PFSK-1 (cell line): ENCODE measurements around the gene EXOC6.

Experiments used
- POLR2AphosphoS5 ChIP-seq: IDR thresholded peaks from 2 replicates; pipeline ENCODE4 v1.6.1; 2012; ENCODE audit warnings: low read depth, mild to moderate bottlenecking, control low read depth, low read length, moderate library complexity
- SIN3A ChIP-seq: IDR thresholded peaks from 2 replicates; pipeline ENCODE4 v1.6.1; 2012; ENCODE audit warnings: mild to moderate bottlenecking, low read length, moderate library complexity, borderline replicate concordance; ENCODE audit not compliant: insufficient read depth
- TAF1 ChIP-seq: IDR thresholded peaks from 2 replicates; pipeline ENCODE4 v1.6.1; 2012; ENCODE audit warnings: low read length, control low read depth, borderline replicate concordance; ENCODE audit not compliant: insufficient read depth

- no peak for TF ChIP-seq POLR2AphosphoS5
- TF ChIP-seq TAF1 = no peak
- TF ChIP-seq SIN3A = no peak
Observed at GRCh38 chr10:92990615-92991014, 142.3 kb downstream of the EXOC6 start.
